Superior temporal gyrus (tissue), 1 donor: ENCODE measurements around the gene ZMYND15.

ENCODE experiments used
- DNase-seq: peaks from one replicate; pipeline ENCODE4 v3.0.0-alpha.2; 2016; ENCODE audit errors: extremely low spot score

ZMYND15 gene

GRCh38 chr17:4716081-4716480 lies 23.6 kb upstream of the ZMYND15 start:
- DNase-seq: no peak

GRCh38 chr17:4717791-4718190 lies 21.8 kb upstream of the ZMYND15 start:
- DNase-seq: no peak

- DNase-seq: no peak
Observed at GRCh38 chr17:4718276-4718675, 21.4 kb upstream of the ZMYND15 start.

- DNase-seq: no peak
Observed at GRCh38 chr17:4719146-4719545, 20.5 kb upstream of the ZMYND15 start.

GRCh38 chr17:4719684-4720221 lies 19.9 kb upstream of the ZMYND15 start:
- DNase-seq: no peak

- no peak for DNase-seq
Observed at GRCh38 chr17:4720787-4721186, 18.8 kb upstream of the ZMYND15 start.

- no peak for DNase-seq
Observed at GRCh38 chr17:4721203-4722135, 18.2 kb upstream of the ZMYND15 start.

- DNase-seq: no peak
Observed at GRCh38 chr17:4722678-4723240, 16.9 kb upstream of the ZMYND15 start.

GRCh38 chr17:4724650-4725049 lies 15.0 kb upstream of the ZMYND15 start:
- DNase-seq: no peak

- DNase-seq: no peak
Observed at GRCh38 chr17:4725646-4726310, 13.9 kb upstream of the ZMYND15 start.

GRCh38 chr17:4728124-4728523 lies 11.5 kb upstream of the ZMYND15 start:
- DNase-seq: no peak

GRCh38 chr17:4733073-4733531 lies 6.5 kb upstream of the ZMYND15 start:
- DNase-seq: no peak

- no peak for DNase-seq
Observed at GRCh38 chr17:4734857-4735475, 4.7 kb upstream of the ZMYND15 start.

GRCh38 chr17:4735876-4736651 lies 3.6 kb upstream of the ZMYND15 start:
- peak; percentile 33 for DNase-seq

- DNase-seq: no peak
Observed at GRCh38 chr17:4738136-4739121, 1.2 kb upstream of the ZMYND15 start.

- DNase-seq: no peak
Observed at GRCh38 chr17:4740025-4740351, 355 bp downstream of the ZMYND15 start.

- DNase-seq: no peak
Observed at GRCh38 chr17:4740584-4740983, 951 bp downstream of the ZMYND15 start.

- DNase-seq: no peak
Observed at GRCh38 chr17:4741544-4741943, 1.9 kb downstream of the ZMYND15 start.

- no peak for DNase-seq
Observed at GRCh38 chr17:4742133-4742532, 2.5 kb downstream of the ZMYND15 start.

- DNase-seq: no peak
Observed at GRCh38 chr17:4742629-4743028, 3.0 kb downstream of the ZMYND15 start.
